HG03457 (cell line): ENCODE results near the gene MPRIP.
"Not testable (repeated sequence)": the region's sequence is repeated elsewhere in the genome, so short reads cannot be mapped to it uniquely, and the experiment has no call there.

Experiments used
- ATAC-seq: cut with Tn5 transposase; IDR thresholded peaks from one replicate; pipeline ENCODE4 v1.9.1; 2021; ENCODE audit warnings: moderate number of reproducible peaks; ENCODE audit not compliant: unreplicated experiment

MPRIP gene

GRCh38 chr17:17042384-17042736 is at the start of gene MPRIP:
Gene MPRIP, plus strand, starts transcription at chr17:17042457. Its CDS starts 392 bp downstream, at chr17:17042849.
- no peak for ATAC-seq

DNA sequence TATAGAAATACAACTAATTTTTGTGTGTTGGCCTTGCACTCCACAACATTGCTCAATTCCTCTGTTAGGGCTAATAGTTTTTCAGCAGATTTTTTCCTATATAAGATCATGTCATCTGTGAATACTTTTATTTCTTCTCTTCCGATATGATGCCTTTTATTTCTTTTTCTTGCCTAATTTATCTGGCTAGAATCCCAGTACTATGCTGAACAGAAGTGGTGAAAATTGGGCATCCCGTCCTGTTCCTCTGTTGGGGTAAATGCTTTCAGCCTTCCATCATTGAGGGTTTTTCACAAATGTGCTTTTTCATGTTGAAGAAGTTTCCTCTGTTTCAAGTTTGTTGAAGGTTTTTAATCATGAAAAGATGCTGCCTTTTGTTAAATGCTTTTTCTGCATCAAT is 47.6 kb upstream of the MPRIP start:
- ATAC-seq, result no peak

GRCh38 chr17:16995930-16996329 is 46.3 kb upstream of the MPRIP start:
- ATAC-seq, result no peak

- ATAC-seq, result not testable (repeated sequence)
Measured at GRCh38 chr17:16996726-16997125, 45.5 kb upstream of the MPRIP start.

GRCh38 chr17:16997514-16998429 is 44.5 kb upstream of the MPRIP start:
- ATAC-seq, result peak; percentile 69

- no peak for ATAC-seq
Measured at GRCh38 chr17:16999931-17000625, 42.2 kb upstream of the MPRIP start.

- ATAC-seq, result no peak
Measured at GRCh38 chr17:17001076-17001777, 41.0 kb upstream of the MPRIP start.

DNA sequence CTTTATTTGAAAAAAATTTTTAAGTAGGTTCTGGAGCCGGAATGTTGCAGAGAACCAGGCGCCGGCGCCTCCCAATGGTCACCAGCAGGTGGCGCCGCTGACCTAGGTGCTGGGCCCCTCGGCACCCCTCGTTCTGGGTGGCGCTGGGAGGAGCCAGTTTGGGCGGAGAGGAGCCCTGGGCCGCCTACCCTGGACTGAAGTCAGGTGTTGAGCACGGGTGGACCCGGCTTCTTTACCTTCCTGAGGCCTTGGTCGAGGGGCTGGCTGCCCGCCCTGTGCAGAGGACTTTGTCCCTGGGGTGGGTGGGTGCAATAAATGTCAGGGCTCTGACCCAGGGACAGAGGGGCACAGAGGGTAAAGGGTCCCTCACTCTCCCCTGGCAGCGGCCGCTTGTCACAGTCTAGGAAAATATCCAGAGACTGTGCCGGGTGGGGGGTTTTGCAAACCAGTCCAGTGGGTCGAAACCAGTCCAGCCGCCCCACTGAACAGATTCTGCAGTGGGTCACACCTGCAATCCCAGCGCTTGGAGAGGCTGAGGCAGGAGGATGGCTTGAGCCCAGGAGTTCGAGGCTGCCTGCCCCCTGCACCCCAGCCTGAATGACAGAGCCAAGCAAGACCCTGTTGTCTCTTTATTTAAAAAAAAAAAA is 40.3 kb upstream of the MPRIP start:
- no peak for ATAC-seq

- not testable (repeated sequence) for ATAC-seq
Measured at GRCh38 chr17:17002731-17003715, 39.2 kb upstream of the MPRIP start.

- no peak for ATAC-seq
Measured at GRCh38 chr17:17004251-17004996, 37.8 kb upstream of the MPRIP start.

GRCh38 chr17:17004997-17005614 is 37.2 kb upstream of the MPRIP start:
- not testable (repeated sequence) for ATAC-seq

DNA sequence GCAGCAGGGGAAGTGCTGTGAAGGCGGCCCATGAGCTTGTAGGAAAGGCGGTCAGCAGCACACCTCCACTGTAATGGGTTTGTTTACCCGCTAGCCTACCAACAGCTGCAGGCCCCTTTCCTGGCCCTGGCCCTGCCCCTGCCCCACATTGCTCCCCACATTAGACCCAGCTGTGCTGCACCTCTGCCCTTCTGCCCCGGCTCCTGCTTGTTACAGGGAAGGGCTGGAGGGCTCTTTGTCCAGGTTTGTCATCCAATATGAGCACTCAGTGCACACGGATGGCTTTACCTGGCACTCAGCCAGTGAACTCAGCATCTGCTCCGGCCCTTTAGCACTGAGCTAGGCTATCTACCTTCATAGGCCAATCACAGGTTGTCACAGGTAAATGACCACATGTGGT is 34.4 kb upstream of the MPRIP start:
- not testable (repeated sequence) for ATAC-seq

DNA sequence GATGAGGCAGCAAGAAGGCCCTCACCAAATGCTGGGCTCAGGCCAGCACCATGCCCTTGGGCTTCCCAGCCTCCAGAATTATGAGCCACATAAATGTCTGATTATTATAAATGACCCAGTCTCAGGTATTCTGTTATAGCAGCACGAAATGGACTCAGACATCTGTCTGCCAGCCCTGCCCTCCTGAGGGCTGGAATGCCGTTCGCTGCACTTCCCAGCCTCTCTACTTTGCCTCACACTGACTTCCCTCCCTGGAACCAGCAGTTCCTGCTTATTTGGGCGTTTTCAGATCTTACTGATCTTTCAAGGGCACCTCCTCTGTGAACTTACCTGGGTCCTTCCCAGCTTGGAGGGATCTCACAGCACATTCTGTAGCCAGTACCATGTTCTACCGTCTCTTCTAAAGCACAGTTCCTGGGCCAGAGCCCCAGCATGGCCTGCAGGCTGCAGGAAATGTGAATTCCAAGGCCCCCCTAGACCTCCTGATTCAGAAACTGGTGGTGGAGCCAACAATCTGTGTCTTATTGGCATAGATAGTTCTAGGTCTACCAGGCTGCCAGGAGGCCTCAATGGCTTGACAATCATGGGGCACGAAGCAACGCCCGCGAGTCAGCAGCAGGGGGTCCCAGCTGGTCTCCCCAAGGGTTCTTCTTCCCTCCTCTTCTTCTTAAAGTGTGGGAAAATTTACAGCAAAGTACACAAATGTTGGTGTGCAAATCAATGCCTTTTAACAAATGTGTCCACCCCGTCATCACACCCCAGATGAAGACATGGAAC is 33.4 kb upstream of the MPRIP start:
- not testable (repeated sequence) for ATAC-seq

GRCh38 chr17:17009972-17010371 is 32.3 kb upstream of the MPRIP start:
- not testable (repeated sequence) for ATAC-seq

GRCh38 chr17:17010545-17011034 is 31.7 kb upstream of the MPRIP start:
- ATAC-seq, result not testable (repeated sequence)

DNA sequence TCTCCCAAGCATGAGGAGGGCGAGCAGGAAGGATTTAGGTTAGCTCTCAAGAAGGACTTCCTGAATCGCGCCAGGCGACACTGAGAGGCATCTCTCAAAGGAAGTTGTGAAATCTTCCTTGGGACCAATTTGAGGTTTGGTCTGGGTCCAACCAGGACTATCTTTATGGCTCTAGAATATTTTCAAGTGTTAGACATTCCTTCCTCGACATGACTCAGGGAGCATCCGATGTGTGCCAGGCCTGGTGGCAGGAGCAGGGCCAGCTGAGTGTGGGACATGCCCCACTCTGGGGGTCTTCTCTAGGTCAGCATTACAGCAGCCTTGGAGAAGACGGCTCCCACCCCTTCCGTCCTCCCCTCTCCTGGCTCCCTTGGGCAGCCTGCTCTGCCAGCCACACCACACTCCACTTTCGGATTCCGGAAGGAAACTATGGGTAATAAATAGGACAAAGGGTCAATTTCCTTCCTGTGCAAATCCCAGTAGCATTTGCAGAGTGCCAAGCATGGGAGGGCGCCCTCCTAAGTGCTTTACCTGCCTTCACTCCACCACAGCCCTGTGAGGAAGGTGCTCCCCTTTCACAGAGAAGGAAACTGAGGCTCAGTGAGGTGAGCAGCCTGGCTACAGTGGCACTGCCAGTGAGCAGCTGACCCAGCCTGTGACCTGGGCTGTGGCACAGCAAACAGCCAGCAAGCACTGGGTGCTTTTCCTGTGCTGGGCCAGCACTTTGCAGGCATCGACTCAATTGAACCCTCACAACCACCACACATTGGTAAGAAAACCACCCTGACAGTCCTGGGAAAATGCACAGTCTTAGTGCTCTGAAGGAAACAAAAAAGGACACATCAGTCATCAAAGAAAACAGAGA is 31.0 kb upstream of the MPRIP start:
- not testable (repeated sequence) for ATAC-seq
